ENCODE data around the gene NELFA.
"Not testable (repeated sequence)": the region's sequence is repeated elsewhere in the genome, so short reads cannot be mapped to it uniquely, and the experiment has no call there.

GRCh38 chr4:2021358-2022018, 12.7 kb upstream of the NELFA start:
- not testable (repeated sequence) for TF ChIP-seq CTCF, POLR2AphosphoS5 (IDR thresholded peaks at IDR 0.05)
